MM.1S (cell line): Measurements from ENCODE around the gene ASB2.

Experiments used
- EZH2 ChIP-seq: fragments of 300-600 bp; sonication (generic); optimal IDR thresholded peaks from 2 replicates; pipeline ENCODE3; 2017; ENCODE audit warnings: low read depth, mild to moderate bottlenecking, antibody characterized with exemption, low read length, mixed read lengths
- EZH2phosphoT487 ChIP-seq: fragments of 300-600 bp; sonication (generic); IDR thresholded peaks from 2 replicates; pipeline ENCODE4 v1.6.1; 2018; ENCODE audit warnings: antibody characterized with exemption, low read length
- TF ChIP-seq, protein P1 (sequence below): fragments of 300-600 bp; sonication (generic); IDR thresholded peaks from 2 replicates; pipeline ENCODE4 v1.5.1; 2016; ENCODE audit warnings: antibody characterized with exemption, low read length, mixed read lengths

DNA sequence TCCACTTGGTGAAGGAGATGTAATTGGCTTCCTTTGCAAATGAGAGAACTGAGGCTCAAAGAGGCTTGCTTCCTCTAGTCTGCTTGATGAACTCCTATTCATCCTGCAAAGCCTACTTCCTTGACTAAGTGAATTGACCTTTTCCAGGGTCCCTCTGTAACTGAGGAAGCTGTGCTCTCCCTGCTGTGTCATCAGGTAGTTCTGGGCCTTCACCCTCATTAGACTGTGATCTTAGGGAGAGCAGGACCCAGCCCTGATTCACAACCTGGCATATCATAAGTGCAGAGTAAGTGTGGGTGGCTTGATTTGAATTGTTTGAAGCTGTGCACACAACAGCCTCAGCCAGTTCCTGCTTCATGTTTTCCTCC, 16.3 kb downstream of the ASB2 start:
- TF ChIP-seq EZH2 (no peak), EZH2phosphoT487 (no peak)
- TF ChIP-seq, protein P1, sequence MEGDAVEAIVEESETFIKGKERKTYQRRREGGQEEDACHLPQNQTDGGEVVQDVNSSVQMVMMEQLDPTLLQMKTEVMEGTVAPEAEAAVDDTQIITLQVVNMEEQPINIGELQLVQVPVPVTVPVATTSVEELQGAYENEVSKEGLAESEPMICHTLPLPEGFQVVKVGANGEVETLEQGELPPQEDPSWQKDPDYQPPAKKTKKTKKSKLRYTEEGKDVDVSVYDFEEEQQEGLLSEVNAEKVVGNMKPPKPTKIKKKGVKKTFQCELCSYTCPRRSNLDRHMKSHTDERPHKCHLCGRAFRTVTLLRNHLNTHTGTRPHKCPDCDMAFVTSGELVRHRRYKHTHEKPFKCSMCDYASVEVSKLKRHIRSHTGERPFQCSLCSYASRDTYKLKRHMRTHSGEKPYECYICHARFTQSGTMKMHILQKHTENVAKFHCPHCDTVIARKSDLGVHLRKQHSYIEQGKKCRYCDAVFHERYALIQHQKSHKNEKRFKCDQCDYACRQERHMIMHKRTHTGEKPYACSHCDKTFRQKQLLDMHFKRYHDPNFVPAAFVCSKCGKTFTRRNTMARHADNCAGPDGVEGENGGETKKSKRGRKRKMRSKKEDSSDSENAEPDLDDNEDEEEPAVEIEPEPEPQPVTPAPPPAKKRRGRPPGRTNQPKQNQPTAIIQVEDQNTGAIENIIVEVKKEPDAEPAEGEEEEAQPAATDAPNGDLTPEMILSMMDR = no peak
